ENCODE results near the gene KLHL40.
"Not testable (repeated sequence)": the region's sequence is repeated elsewhere in the genome, so short reads cannot be mapped to it uniquely, and the experiment has no call there.

Gene KLHL40

GRCh38 chr3:42705058-42705767, 19.9 kb downstream of the KLHL40 start:
- DNase-seq = no peak

GRCh38 chr3:42705962-42706585, 20.7 kb downstream of the KLHL40 start:
- no peak for DNase-seq

- DNase-seq = no peak
These were observed 21.6 kb downstream of the KLHL40 start for GRCh38 chr3:42706721-42707619.

- DNase-seq = no peak
These were observed 22.5 kb downstream of the KLHL40 start for GRCh38 chr3:42707620-42708355.

- no peak for DNase-seq
These were observed 23.3 kb downstream of the KLHL40 start for GRCh38 chr3:42708611-42709151.

- no peak for DNase-seq
These were observed 24.3 kb downstream of the KLHL40 start for GRCh38 chr3:42709621-42710020.

GRCh38 chr3:42710323-42711021, 25.1 kb downstream of the KLHL40 start:
- no peak for DNase-seq

- DNase-seq = no peak
These were observed 26.4 kb downstream of the KLHL40 start for GRCh38 chr3:42711491-42712343.

- DNase-seq = no peak
These were observed 27.0 kb downstream of the KLHL40 start for GRCh38 chr3:42712344-42712648.

GRCh38 chr3:42712688-42713372, 27.5 kb downstream of the KLHL40 start:
- DNase-seq = no peak

GRCh38 chr3:42713747-42714146, 28.4 kb downstream of the KLHL40 start:
- no peak for DNase-seq

- no peak for DNase-seq
These were observed 29.0 kb downstream of the KLHL40 start for GRCh38 chr3:42714171-42714852.

GRCh38 chr3:42717306-42717705, 32.0 kb downstream of the KLHL40 start:
- no peak for DNase-seq

GRCh38 chr3:42718338-42718737, 33.0 kb downstream of the KLHL40 start:
- DNase-seq = no peak

GRCh38 chr3:42719002-42719401, 33.7 kb downstream of the KLHL40 start:
- no peak for DNase-seq

GRCh38 chr3:42720126-42720525, 34.8 kb downstream of the KLHL40 start:
- no peak for DNase-seq

- no peak for DNase-seq
These were observed 36.4 kb downstream of the KLHL40 start for GRCh38 chr3:42721690-42722089.

GRCh38 chr3:42722442-42722841, 37.1 kb downstream of the KLHL40 start:
- not testable (repeated sequence) for DNase-seq

- DNase-seq = no peak
These were observed 37.9 kb downstream of the KLHL40 start for GRCh38 chr3:42723219-42723618.

- no peak for DNase-seq
These were observed 40.1 kb downstream of the KLHL40 start for GRCh38 chr3:42725454-42725853.
